ENCODE measurements around the gene C3.

C3 gene

GRCh38 chr19:6730941-6731670 is 10.7 kb upstream of the C3 start:
- no peak for DNase-seq (ENCODE audit: low read depth)

GRCh38 chr19:6730153-6730804 is 9.8 kb upstream of the C3 start:
- DNase-seq (ENCODE audit: low read depth): no peak

DNA sequence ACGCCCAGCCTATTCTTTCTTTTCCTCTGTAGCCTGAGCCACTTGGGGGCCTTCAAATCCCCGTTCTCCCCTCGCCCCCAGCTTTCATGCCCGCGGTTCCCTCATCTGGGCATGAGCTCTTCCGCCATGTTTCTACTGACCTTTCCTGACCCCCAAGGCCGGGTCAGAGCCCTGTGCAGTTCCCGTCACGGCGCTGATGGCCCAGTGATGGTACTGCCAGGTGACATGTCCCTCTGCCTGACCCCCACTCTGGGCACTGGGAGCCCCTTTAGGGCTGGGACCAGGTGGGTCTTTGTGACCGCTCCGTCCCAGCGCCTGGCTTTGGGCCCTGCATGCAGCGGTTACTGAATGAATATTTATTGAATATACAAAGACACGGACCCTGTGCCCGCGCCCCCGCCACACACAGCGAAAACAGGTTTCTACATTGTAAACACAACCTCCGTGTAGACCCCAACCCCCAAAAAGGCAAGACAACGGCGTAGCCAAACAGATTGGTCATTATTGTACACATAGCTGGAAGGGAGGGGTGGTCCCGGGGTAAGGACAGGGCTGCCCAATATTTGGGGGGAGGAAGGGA is 9.2 kb upstream of the C3 start:
- DNase-seq (ENCODE audit: low read depth): no peak

GRCh38 chr19:6728346-6728745 is 7.9 kb upstream of the C3 start:
- no peak for DNase-seq (ENCODE audit: low read depth)

DNA sequence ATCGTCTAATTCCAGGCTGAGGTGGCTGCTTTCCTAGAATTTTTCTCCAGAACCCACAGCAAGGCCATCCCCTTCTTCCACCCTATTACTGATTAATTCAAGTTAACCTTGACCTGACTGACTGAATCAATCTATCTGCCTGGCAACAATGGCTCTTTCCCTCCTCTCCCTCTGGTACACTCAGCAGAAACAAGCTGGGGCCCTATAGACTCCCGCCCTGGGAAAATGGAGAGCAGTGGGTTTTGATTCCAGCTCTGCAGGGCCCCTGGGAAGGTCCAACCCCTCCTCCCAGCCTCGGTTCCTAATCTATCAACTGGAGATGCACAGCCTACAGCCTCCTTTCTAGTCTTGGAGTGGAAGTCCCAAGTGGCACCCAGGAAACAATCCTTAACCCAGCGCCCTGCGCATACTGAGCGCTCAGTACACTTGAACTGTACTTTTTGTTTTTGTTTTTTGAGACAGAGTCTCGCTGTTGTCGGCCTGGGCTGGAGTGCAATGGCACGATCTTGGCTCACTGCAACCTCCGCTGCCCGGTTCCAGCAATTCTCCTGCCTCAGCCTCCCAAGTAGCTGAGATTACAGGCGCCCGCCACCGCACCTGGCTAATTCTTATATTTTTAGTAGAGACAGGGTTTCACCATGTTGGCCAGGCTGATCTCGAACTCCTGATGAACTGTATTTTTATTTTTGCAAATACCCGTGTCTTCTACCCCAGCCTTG is 5.2 kb upstream of the C3 start:
- no peak for DNase-seq (ENCODE audit: low read depth)

DNA sequence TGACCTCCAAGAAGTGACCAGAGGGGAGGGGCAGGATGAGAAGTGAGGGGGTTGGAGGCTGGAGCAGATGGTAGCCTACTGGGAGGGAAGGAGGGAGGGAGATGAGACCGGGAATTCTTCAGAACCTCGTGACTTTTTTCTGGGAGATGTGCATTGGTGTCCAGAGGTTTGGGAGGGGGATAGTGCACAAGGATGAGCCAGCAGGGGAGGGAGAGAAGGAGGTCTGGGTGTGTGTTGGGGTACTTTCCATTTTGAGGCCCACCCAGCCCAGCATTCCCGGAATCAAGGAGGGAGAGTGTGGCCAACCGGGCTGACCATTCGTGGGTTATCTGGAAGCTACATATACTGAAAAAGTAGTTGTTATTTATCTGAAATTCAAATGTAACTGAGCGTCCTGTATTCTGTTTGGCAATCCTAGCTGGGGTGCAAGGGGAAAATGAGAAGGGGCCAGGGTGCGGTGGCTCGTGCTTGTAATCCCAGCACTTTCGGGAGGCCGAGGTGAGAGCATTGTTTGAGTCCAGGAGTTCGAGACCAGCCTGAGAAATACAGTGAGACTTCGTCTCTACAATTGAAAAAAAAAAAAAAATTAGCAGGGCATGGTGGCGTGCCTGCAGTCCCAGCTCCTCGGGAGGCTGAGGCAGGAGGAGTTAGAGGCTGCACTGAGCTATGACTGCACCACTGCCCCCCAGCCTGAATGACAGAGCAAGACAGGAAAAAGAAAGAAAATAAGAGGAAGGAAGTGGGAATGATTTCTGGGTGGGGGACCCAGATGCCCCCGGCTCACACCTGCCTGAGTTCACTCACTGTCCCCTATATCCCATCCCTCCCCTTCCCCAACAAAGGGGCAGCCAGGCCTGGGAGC is 4.4 kb upstream of the C3 start:
- no peak for DNase-seq (ENCODE audit: low read depth)

DNA sequence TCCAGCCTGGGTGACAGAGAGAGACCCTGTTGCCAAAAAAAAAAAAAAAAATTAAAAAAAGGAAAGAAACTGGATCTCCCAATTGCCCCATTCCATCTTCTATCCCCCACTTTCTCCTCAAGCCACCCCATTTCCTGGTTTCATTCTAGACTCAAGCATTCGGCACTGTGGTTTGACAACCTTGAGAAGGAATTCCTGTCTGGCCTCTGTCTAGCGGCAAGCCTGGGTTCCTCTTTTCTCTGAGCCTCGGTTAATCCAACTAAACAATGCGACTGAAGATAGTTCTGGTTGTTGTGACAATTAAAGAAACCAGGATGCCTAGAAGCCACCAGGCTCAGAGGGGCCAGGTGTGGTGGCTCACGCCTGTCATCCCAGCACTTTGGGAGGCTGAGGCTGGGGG is 3.3 kb upstream of the C3 start:
- no peak for DNase-seq (ENCODE audit: low read depth)

- no peak for DNase-seq (ENCODE audit: low read depth)
Observed at GRCh38 chr19:6723108-6723618, 2.7 kb upstream of the C3 start.

GRCh38 chr19:6721773-6722172 is 1.3 kb upstream of the C3 start:
- no peak for DNase-seq (ENCODE audit: low read depth)

DNA sequence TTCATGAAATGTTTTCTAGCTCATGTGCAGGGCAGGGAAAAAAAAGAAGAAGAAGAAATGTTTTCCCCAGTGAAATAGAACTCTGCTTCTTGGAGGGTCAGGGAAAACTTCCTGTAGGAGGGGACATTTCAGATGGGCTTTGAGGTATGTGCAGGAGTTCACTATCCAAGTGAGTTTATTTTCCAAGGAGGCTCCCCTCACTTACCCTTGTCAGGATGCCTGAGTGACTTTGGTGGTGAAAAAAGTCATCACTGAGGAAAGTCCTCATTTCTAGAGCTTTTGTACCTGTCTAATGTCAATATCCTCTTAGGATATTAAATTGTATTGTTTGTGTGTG is 656 bp upstream of the C3 start:
- no peak for DNase-seq (ENCODE audit: low read depth)

DNA sequence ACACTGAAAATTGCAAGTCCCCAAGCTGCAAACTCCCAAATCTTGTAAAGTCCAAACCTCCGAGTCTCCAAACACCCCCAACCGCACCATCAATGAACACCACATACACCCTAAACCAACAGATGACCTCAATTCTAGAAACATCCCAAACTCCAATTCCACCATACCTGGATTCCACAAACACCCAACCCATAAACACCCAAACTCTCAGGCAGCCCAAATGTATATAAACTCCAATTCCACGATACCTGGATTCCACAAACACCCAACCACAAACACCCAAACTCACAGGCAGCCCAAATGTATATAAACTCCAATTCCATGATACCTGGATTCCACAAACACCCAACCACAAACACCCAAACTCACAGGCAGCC is 470 bp downstream of the C3 start:
- no peak for DNase-seq (ENCODE audit: low read depth)

- DNase-seq (ENCODE audit: low read depth): no peak
Observed at GRCh38 chr19:6719540-6719861, 949 bp downstream of the C3 start.

DNA sequence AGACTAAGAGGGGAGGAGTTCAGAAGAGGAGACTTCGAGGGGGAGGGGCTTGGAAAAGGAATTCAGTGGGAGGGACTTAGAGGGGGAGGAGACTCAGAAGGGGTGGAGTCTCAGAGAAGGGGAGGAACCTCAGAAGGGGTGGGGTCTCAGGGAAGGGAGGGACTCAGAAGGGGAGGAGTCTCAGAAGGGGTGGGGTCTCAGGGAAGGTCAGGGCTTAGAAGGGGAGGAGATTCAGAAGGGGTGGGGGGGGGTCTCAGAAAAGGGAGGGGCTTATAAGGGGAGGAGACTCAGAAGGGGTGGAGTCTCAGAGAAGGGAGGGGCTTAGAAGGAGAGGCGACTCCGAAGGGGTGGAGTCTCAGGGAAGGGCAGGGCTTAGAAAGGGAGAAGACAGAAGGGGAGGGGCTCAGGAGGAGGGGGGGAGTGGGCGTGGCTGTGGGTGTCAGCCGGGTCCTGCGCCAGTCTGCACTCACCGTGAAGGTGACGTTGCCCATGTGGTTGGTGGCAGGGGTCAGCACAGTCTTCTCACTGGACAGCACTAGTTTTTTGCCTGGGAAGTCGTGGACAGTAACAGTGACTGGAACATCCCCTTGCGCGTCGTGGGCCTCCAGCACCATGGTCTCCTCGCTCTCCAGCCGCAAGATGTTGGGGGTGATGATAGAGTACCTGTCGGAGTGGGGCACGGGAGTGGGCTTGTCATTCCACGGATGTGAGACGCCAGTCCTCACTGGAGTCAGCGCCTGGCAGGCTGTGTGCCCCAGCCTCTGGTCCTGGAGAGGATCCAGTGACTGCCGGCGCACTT is 1.5 kb downstream of the C3 start:
- DNase-seq (ENCODE audit: low read depth): no peak

- no peak for DNase-seq (ENCODE audit: low read depth)
Observed at GRCh38 chr19:6718111-6718740, 2.2 kb downstream of the C3 start.

- no peak for DNase-seq (ENCODE audit: low read depth)
Observed at GRCh38 chr19:6717441-6717971, 2.9 kb downstream of the C3 start.

GRCh38 chr19:6717036-6717435 is 3.4 kb downstream of the C3 start:
- DNase-seq (ENCODE audit: low read depth): no peak

- DNase-seq (ENCODE audit: low read depth): no peak
Observed at GRCh38 chr19:6716610-6716970, 3.9 kb downstream of the C3 start.

DNA sequence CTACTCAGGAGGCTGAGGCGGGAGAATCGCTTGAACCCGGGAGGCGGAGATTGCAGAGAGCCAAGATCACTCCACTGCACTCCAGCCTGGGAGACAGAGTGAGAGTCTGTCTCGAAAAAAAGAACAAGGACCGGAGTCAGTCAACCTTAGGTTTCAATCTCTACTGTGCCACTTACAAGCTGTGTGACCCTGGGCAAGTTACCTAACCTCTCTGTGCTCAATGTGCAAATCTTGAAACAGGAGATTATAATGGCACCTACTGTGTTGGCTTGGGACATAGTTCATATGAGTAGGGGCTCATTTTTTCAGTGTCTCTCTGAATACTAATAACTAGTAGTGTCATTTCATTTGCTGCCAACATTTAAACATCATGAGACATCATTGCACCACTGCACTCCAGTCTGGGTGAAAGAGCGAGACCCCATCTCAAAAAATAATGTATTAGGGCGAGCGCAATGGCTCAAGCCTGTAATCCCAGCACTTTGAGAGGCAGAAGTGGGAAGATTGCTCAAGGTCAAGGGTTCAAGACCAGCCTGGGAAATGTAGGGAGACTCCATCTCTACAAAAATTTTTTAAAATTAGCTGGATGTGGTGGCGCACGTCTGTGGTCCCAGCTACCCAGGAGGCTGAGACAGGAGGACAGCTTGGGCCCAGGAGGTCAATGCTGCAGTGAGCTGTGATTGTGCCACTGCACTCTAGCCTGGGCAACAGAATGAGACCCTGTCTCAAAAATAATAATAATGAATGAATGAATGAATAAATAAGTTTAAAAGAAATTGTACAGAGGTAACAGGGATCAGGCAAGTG is 5.5 kb downstream of the C3 start:
- no peak for DNase-seq (ENCODE audit: low read depth)

DNA sequence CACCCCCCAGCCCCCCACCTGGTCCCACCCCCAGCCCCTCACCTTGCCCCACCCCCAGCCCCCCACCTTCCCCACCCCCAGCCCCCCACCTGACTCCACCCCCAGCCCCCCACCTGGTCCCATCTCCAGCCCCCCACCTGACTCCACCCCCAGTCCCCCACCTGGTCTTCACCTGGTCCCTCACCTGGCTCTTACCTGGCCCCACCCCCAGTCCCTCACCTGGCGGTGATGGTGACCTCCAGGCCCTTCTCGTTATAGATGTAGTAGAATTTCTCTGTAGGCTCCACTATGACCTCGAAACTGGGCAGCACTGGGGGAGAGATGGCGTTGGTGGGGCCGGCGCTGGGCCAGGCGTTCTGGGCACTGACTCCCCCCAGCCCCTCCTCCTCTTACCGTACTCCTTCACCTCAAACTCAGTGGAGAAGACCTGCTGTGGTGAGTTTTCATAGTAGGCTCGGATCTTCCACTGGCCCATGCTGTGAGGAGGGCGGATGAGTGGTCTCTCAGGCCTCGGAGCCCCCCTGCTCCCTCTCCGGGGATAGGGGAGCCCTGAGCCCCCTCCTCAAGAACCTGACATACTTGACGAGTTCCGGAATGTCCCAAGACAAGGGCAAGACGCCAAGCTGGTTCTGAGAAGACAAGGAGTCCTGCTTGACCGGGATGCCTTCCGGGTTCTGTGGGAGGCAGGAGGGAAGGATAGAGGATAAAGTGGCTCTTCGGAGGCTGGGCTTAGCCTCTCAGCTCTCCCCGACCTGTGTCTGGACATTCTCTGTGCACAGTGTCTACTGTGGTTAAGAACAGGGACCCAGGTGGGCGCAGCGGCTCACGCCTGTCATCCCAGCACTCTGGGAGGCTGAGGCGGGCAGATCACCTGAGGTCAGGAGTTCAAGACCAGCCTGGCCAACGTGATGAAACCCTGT is 6.4 kb downstream of the C3 start:
- DNase-seq (ENCODE audit: low read depth): no peak
